Uterus (tissue), 2 donors: Measurements from ENCODE around the gene BRK1.

ENCODE experiments used
- POLR2A ChIP-seq, 2 donors: fragments of 450-650 bp; IDR thresholded peaks; one replicate each; pipeline ENCODE4 v1.6.1; 2016; ENCODE audit warnings: antibody characterized with exemption in 2 of 2, mild to moderate bottlenecking in 1 of 2, moderate library complexity in 1 of 2
- TF ChIP-seq, protein P1 (sequence below), 4 experiments: fragments of 200-600 bp in 2 of 4; fragments of 450-650 bp in 2 of 4; sonication (generic) in 2 of 4; IDR thresholded peaks; one replicate each; pipeline ENCODE4 v1.5.1; 2016 to 2019; ENCODE audit warnings: antibody characterized with exemption in 4 of 4, mild to moderate bottlenecking in 2 of 4, moderate library complexity in 1 of 4

GRCh38 chr3:10155123-10155472, 39.6 kb downstream of the BRK1 start:
- TF ChIP-seq, protein P1, sequence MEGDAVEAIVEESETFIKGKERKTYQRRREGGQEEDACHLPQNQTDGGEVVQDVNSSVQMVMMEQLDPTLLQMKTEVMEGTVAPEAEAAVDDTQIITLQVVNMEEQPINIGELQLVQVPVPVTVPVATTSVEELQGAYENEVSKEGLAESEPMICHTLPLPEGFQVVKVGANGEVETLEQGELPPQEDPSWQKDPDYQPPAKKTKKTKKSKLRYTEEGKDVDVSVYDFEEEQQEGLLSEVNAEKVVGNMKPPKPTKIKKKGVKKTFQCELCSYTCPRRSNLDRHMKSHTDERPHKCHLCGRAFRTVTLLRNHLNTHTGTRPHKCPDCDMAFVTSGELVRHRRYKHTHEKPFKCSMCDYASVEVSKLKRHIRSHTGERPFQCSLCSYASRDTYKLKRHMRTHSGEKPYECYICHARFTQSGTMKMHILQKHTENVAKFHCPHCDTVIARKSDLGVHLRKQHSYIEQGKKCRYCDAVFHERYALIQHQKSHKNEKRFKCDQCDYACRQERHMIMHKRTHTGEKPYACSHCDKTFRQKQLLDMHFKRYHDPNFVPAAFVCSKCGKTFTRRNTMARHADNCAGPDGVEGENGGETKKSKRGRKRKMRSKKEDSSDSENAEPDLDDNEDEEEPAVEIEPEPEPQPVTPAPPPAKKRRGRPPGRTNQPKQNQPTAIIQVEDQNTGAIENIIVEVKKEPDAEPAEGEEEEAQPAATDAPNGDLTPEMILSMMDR (IDR thresholded peaks at IDR 0.05): no peak
- no peak for TF ChIP-seq POLR2A (IDR thresholded peaks at IDR 0.05)
